ENCODE measurements around the gene GLI1. TPM values are rescaled to one million over a fixed set of nuclear protein-coding genes. Genes with fewer than 3 reads are reported as not detected.
"Not testable (repeated sequence)": the region's sequence is repeated elsewhere in the genome, so short reads cannot be mapped to it uniquely, and the experiment has no call there.

Gene GLI1
- total RNA-seq, 1 donor from 2014 or later, result 0.77 TPM

DNA sequence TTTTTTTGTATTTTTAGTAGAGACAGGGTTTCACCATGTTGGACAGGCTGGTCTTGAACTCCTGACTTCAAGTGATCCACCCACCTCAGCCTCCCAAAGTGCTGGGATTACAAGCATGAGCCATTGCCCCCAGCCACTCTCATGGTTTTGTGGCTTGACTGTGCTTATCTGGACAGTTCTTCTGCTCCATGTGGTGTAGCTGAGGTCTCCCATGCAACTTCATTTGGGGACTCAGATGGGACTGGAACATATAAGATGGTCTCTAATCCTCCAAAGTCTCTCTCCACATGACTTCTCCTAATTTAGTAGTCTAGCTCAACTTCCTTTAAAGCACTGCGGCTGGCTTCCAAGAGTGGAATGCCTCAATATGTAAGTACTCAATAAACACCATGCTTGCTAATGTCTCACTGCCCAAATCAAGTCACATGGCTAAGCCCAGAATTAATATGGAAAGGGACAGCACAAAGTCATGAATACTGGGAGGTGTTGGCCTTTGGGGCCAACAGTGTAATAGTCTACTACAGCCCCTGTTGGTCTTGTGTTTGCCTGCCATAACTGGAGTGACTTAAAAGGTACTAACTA is 17.6 kb upstream of the GLI1 start:
- TF ChIP-seq, protein P1, sequence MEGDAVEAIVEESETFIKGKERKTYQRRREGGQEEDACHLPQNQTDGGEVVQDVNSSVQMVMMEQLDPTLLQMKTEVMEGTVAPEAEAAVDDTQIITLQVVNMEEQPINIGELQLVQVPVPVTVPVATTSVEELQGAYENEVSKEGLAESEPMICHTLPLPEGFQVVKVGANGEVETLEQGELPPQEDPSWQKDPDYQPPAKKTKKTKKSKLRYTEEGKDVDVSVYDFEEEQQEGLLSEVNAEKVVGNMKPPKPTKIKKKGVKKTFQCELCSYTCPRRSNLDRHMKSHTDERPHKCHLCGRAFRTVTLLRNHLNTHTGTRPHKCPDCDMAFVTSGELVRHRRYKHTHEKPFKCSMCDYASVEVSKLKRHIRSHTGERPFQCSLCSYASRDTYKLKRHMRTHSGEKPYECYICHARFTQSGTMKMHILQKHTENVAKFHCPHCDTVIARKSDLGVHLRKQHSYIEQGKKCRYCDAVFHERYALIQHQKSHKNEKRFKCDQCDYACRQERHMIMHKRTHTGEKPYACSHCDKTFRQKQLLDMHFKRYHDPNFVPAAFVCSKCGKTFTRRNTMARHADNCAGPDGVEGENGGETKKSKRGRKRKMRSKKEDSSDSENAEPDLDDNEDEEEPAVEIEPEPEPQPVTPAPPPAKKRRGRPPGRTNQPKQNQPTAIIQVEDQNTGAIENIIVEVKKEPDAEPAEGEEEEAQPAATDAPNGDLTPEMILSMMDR (IDR thresholded peaks at IDR 0.05; ENCODE audit: unreplicated experiment), result no peak
- peaks cover 4% of the 10 kb centered on the region for H3K4me1 Mint-ChIP-seq (ENCODE audit: unreplicated experiment)
- H3K27me3 Mint-ChIP-seq (ENCODE audit: unreplicated experiment), result peaks cover 2% of the 10 kb centered on the region
- no peaks in the 10 kb centered on the region for H3K36me3 Mint-ChIP-seq (ENCODE audit: low read depth, unreplicated experiment)
- no peak for DNase-seq (ENCODE audit: low spot score)
- H3K4me3 Mint-ChIP-seq (ENCODE audit: unreplicated experiment), result no peak overlapping the region
- no peak overlapping the region for H3K27ac Mint-ChIP-seq (ENCODE audit: unreplicated experiment)
- H3K9me3 Mint-ChIP-seq (ENCODE audit: unreplicated experiment), result no peaks in the 10 kb centered on the region

DNA sequence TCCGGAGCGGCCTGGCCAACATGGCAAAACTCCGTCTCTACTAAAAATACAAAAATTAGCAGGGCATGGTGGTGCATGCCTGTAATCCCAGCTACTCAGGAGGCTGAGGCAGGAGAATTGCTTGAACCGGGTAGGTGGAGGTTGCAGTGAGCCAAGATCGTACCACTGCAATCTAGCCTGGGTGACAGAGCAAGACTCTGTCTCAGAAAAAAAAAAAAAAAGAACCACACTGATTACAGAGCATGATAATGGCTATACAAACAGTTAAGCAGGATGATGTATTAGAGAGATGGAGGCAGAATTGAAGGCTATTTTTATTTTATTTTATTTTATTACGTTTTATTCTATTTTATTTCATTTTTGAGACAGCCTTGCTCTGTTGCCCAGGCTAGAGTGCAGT is 15.2 kb upstream of the GLI1 start:
- H3K4me3 Mint-ChIP-seq (ENCODE audit: unreplicated experiment); H3K4me1 Mint-ChIP-seq (ENCODE audit: unreplicated experiment); DNase-seq (ENCODE audit: low spot score); H3K9me3 Mint-ChIP-seq (ENCODE audit: unreplicated experiment); H3K36me3 Mint-ChIP-seq (ENCODE audit: low read depth, unreplicated experiment); H3K27me3 Mint-ChIP-seq (ENCODE audit: unreplicated experiment); H3K27ac Mint-ChIP-seq (ENCODE audit: unreplicated experiment): not testable (repeated sequence)

DNA sequence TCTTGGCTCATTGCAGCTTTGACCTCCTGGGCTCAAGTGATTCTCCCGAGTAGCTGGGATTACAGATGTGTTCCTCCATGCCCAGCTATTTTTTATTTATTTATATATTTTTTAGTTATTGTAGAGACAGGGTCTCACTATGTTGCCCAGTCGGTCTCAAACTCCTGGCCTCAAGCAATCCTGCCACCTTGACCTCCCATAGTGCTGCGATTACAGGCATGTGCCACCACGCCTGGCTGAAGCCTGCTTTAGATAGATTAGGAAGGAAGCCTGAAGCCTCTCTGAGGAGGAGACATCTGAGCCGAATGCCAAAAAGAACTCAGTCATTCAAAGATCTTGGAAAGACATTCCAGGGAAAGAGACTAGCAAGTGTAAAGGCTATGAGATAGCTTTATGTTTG is 14.8 kb upstream of the GLI1 start:
- Mint-ChIP-seq H3K27me3 (ENCODE audit: unreplicated experiment) (peaks cover 2% of the 10 kb centered on the region), H3K4me1 (ENCODE audit: unreplicated experiment) (peaks cover 4% of the 10 kb centered on the region), H3K9me3 (ENCODE audit: unreplicated experiment) (no peaks in the 10 kb centered on the region), H3K4me3 (ENCODE audit: unreplicated experiment) (no peak overlapping the region), H3K36me3 (ENCODE audit: low read depth, unreplicated experiment) (no peaks in the 10 kb centered on the region), H3K27ac (ENCODE audit: unreplicated experiment) (no peak overlapping the region)
- no peak for DNase-seq (ENCODE audit: low spot score)
- TF ChIP-seq, protein P1 (IDR thresholded peaks at IDR 0.05; ENCODE audit: unreplicated experiment), result no peak

DNA sequence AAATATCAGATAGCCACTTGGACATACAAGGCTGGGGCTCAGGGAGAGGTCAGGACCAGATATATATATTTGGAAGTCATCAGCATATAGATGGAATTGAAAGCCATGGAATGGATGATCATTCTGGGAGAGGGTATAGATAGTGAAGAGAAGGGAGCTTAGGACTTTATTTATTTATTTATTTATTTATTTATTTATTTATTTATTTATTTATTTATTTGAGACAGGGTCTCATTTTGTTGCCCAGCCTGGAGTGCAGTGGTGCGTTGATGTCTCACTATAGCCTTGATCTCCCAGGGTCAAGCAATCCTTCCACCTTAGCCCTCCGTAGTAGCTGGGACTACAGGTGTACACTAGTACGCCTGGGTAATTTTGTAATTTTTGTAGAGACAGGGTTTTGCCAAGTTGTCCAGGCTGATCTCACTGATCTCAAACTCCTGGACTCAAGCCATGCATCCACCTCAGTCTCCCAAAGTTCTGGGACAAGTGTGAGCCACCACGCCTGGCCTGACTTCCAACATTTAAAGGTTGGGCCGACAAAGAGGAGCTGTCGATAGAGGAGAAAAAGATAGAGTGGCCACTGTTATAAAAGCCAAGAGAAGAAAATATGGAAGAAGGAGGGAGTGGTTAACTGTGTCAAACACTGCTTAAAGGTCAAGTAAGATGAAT is 13.2 kb upstream of the GLI1 start:
- H3K4me1 Mint-ChIP-seq (ENCODE audit: unreplicated experiment), result no peaks in the 10 kb centered on the region
- DNase-seq (ENCODE audit: low spot score), result no peak
- peaks cover 7% of the 10 kb centered on the region for H3K36me3 Mint-ChIP-seq (ENCODE audit: low read depth, unreplicated experiment)
- no peak overlapping the region for H3K27ac Mint-ChIP-seq (ENCODE audit: unreplicated experiment)
- H3K4me3 Mint-ChIP-seq (ENCODE audit: unreplicated experiment), result no peak overlapping the region
- H3K9me3 Mint-ChIP-seq (ENCODE audit: unreplicated experiment), result no peaks in the 10 kb centered on the region
- TF ChIP-seq, protein P1 (IDR thresholded peaks at IDR 0.05; ENCODE audit: unreplicated experiment), result no peak
- peaks cover 2% of the 10 kb centered on the region for H3K27me3 Mint-ChIP-seq (ENCODE audit: unreplicated experiment)

DNA sequence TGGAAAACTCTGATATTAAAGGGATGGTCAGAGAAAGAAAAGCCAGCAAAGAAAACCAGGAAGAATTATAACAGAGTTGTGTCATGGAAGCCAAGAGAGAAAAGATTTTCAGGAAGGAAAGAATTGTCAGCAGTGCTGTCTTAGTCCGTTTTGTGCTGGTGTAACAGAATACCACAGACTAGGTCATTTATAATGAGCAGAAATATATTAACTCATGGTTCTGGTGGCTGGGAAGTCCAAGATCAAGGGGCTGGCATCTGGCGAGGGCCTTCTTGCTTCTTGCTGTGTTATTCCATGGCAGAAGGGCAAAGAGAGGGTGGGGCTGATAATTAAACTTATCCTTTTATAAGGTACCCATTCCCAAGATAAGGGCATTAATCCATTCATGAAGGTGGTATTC is 10.9 kb upstream of the GLI1 start:
- Mint-ChIP-seq H3K27me3 (ENCODE audit: unreplicated experiment) (peaks cover 3% of the 10 kb centered on the region), H3K9me3 (ENCODE audit: unreplicated experiment) (no peaks in the 10 kb centered on the region), H3K36me3 (ENCODE audit: low read depth, unreplicated experiment) (peaks cover 7% of the 10 kb centered on the region), H3K4me1 (ENCODE audit: unreplicated experiment) (no peaks in the 10 kb centered on the region), H3K4me3 (ENCODE audit: unreplicated experiment) (no peak overlapping the region), H3K27ac (ENCODE audit: unreplicated experiment) (no peak overlapping the region)
- no peak for DNase-seq (ENCODE audit: low spot score)
- TF ChIP-seq, protein P1 (IDR thresholded peaks at IDR 0.05; ENCODE audit: unreplicated experiment), result no peak

Measured in endothelial cell (in vitro differentiated cells).